Measurements from ENCODE around the gene CARD11.

CARD11 gene

DNA sequence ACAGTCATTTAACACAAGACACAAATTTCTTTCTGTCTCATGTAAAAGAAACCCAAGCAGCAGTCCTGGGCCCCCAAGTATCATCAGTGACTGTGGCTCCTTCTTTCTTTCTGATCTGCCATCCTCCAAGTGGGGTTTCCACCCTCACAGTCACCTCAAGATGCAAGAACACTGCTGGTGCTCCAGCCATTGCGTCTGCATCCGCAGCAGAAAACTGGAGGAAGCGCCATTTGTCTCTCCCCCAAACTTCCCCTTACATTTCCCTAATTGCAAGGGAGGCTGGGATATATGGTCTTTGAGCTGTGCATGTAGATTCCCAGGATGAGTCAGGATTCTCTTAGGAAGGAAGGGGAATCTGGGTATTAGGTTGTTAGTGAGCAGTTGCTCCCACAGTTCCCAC is 138.6 kb downstream of the CARD11 start:
- Histone ChIP-seq H3K36me3 (no peaks in the 10 kb centered on the region), H3K4me3 (ENCODE audit: low read depth, low read length) (no peak overlapping the region), H3K4me1 (no peaks in the 10 kb centered on the region), H3K27me3 (peaks cover 8% of the 10 kb centered on the region), H3K9me3 (no peaks in the 10 kb centered on the region)
- no peak for DNase-seq
- TF ChIP-seq, protein P1, sequence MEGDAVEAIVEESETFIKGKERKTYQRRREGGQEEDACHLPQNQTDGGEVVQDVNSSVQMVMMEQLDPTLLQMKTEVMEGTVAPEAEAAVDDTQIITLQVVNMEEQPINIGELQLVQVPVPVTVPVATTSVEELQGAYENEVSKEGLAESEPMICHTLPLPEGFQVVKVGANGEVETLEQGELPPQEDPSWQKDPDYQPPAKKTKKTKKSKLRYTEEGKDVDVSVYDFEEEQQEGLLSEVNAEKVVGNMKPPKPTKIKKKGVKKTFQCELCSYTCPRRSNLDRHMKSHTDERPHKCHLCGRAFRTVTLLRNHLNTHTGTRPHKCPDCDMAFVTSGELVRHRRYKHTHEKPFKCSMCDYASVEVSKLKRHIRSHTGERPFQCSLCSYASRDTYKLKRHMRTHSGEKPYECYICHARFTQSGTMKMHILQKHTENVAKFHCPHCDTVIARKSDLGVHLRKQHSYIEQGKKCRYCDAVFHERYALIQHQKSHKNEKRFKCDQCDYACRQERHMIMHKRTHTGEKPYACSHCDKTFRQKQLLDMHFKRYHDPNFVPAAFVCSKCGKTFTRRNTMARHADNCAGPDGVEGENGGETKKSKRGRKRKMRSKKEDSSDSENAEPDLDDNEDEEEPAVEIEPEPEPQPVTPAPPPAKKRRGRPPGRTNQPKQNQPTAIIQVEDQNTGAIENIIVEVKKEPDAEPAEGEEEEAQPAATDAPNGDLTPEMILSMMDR (IDR thresholded peaks at IDR 0.05; ENCODE audit: low read depth, low read length): no peak

DNA sequence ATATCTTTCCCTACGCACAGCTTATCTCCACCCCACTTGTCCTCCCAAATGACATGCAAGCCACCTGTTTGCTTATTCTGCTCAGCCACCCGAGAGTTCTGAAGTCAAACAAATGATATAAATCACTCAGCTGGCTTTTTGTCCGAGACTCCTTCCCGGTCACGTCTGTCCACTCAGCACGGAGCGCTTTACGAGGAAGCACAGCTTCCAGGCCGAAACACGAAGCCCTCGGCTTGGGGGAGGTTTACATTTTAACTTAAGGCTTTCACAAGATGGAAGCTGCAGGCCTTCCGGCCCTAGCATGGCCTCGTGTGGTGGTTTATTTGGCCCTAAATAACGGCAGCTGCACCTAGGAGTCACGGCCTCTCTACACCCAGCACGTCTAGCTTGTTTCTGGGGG is 139.5 kb downstream of the CARD11 start:
- Histone ChIP-seq H3K27me3 (peaks cover 8% of the 10 kb centered on the region), H3K4me1 (no peaks in the 10 kb centered on the region), H3K36me3 (no peaks in the 10 kb centered on the region), H3K9me3 (no peaks in the 10 kb centered on the region), H3K4me3 (ENCODE audit: low read depth, low read length) (no peak overlapping the region)
- no peak for DNase-seq
- TF ChIP-seq, protein P1 (IDR thresholded peaks at IDR 0.05; ENCODE audit: low read depth, low read length): no peak

DNA sequence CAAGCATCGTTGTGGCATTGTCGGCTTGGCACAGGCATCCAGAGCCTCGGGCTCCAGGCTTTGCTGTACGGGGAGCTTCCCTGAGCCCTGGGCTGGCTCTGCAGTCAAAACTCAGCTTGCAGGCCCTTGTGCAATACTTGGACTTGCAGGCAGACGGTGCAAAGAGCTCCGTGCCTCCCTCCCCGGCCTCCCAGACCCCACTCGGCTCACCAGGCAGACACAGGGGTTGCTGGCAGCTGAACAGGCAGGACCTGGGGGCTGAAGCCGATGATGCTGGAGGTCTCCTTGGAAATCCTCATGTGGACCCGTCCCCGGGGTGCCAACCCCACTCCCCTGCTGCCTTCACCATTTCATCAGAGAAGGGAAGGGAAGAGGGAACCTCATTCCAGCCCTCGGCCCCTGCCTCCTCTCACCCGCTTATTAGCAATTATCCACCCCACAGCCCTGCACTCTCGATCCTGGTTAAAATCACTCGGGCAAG is 139.9 kb downstream of the CARD11 start:
- TF ChIP-seq, protein P1 (IDR thresholded peaks at IDR 0.05; ENCODE audit: low read depth, low read length): no peak
- no peak for DNase-seq

DNA sequence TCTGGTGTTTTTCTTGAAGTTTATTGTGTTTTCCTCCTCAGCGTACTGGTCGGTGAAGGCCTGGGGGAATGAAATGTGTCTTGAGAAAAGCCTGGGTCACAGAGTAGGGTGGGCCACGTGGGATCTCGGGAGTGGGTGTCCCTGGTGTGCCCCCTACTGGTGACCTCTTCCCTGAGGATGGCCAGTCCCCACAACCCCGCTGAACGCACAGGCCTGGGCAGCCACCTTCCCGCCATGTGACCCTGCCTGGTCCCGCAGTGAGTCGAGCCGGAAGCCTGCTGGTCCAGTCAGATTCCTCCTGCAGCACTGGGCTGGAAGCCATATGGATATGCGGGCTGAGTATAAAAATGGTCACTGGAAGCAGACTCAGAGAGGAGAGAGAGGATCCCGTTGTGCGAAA is 146.6 kb downstream of the CARD11 start:
- no peaks in the 10 kb centered on the region for H3K4me1 ChIP-seq
- DNase-seq: no peak
- no peaks in the 10 kb centered on the region for H3K27me3 ChIP-seq
- no peaks in the 10 kb centered on the region for H3K9me3 ChIP-seq
- H3K36me3 ChIP-seq: no peaks in the 10 kb centered on the region
- TF ChIP-seq, protein P1 (IDR thresholded peaks at IDR 0.05; ENCODE audit: low read depth, low read length): no peak
- H3K4me3 ChIP-seq (ENCODE audit: low read depth, low read length): no peak overlapping the region

More for the DNA sequence above, 139.9 kb downstream of the CARD11 start:
- Histone ChIP-seq H3K4me1 (no peaks in the 10 kb centered on the region), H3K9me3 (no peaks in the 10 kb centered on the region), H3K4me3 (ENCODE audit: low read depth, low read length) (no peak overlapping the region), H3K27me3 (peaks cover 8% of the 10 kb centered on the region), H3K36me3 (no peaks in the 10 kb centered on the region)

DNA sequence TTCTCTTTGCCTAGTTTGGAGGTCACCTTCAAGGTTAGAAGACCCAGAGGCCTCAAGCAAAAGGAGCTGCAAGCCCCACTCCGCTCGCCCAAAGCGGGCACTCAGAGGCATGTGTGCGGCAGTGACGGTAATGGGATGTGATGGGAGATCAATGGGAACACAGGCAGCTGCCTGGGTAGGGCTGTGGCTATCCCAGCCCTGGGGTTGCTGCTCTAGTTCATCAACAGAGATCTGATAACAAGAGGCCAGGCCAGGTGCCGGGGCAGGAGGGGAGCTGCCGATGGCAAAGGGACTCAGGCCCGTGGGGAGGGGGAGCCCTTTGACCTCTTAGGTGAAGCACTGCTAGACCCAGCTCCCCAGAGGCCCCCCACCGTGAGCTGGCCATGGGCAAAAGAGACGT is 147.5 kb downstream of the CARD11 start:
- no peaks in the 10 kb centered on the region for H3K9me3 ChIP-seq
- no peaks in the 10 kb centered on the region for H3K4me1 ChIP-seq
- DNase-seq: no peak
- TF ChIP-seq, protein P1 (IDR thresholded peaks at IDR 0.05; ENCODE audit: low read depth, low read length): no peak
- H3K4me3 ChIP-seq (ENCODE audit: low read depth, low read length): no peak overlapping the region
- H3K27me3 ChIP-seq: no peaks in the 10 kb centered on the region
- no peaks in the 10 kb centered on the region for H3K36me3 ChIP-seq

DNA sequence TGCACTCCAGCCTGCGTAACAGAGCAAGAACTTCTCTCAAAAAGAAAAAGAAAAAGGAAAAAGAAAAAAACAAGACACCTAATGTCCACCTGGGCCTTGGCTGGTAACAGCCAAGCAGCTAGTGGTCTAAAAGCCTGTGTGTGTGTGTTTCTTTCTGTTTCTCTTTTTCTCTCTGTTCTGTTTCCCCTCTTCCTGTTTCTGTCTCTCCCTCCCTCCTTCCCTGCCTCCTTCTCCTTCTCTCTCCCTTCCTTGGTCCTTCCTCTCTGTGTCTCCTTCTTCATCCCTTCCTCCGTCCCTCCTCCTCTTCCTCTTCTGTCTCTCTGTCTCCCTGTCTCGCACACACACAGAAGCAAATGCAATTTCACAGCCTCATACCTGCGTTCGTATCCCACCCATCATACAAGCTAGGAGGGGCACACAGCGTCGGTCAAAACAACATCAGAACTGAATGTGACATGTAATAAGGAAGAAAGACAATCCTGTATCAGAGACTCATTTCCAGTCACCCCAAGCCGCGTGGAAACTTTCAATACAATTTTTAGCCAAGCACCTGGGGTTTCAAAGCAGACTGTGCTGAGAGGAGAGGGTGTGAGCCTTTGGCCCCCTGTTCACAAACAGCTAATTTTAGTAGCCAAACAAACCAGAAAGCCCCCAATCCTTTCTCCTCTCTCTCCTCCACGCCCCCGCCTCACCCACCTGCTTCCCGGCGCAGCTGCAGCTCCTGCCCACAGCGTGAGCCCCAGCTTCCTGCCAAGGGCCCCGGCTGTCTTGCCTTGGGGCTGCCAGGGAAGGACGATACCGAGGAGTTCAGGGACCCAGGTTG is 149.3 kb downstream of the CARD11 start:
- Histone ChIP-seq H3K9me3 (no peaks in the 10 kb centered on the region), H3K4me3 (ENCODE audit: low read depth, low read length) (no peak overlapping the region), H3K4me1 (no peaks in the 10 kb centered on the region), H3K36me3 (no peaks in the 10 kb centered on the region), H3K27me3 (no peaks in the 10 kb centered on the region)
- no peak for DNase-seq
- TF ChIP-seq, protein P1 (IDR thresholded peaks at IDR 0.05; ENCODE audit: low read depth, low read length): no peak

Data from BE2C (cell line).